Measurements from ENCODE around the gene NR4A1. TPM values are rescaled to one million over a fixed set of nuclear protein-coding genes. Genes with fewer than 3 reads are reported as not detected.

The NR4A1 gene
- polyA plus RNA-seq, 1 donor (not counting 4 experiments of a cell fraction or from before 2014, with no cell fraction given): 3.9 TPM

DNA sequence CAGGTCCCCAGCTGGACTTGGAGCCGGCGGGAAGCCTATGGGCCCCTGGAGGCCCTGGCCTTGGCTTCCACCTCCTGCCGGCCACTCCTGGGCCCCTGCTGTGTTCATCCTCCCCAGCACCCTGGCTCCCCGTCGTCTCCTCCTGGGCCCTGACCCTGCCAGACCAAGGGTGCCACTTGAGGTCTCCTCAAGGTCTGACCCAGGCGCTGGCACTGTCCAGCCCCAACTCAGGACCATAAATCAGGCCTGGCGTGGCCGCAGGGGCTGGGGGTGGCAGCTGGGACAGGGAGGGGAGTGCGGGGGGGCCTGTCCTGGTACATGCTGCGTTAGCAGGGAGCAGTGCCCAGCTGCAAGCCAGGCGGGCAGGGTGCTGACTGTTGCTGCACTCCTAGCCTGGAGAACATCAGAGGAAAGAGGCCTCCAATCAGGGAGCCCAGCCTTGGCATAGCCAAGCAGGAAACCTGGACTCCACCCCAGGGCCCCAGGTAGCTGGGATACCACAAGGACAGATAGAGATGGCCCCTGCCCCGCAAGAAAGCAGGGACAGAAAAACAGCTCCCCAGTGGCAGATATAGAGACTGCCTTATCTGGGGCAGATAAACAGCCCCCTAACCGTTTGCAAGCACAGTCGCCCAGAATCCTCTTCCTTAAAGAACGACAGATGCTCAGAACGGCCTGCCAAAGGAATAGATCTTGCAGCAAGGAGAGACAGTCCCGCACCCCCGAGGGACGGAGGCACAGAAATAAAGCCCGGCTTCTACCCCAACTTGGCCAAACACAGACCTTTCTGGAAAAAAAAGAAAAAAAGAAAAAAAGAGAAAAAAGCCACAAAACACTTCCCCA lies 12.1 kb downstream of the NR4A1 start:
- H3K27me3 ChIP-seq (ENCODE audit: control insufficient read depth, extremely low read depth, insufficient read depth, low read length): peaks cover 3% of the 10 kb centered on the region
- H3K9me1 ChIP-seq (ENCODE audit: control insufficient read depth, extremely low read depth, insufficient read depth, low read length): no peaks in the 10 kb centered on the region
- H3K79me2 ChIP-seq (ENCODE audit: control insufficient read depth, insufficient read depth, low read length): no peaks in the 10 kb centered on the region
- H3K9me3 ChIP-seq (ENCODE audit: control insufficient read depth, low read depth, low read length): no peaks in the 10 kb centered on the region
- no peak overlapping the region for H3K9ac ChIP-seq (ENCODE audit: control insufficient read depth, extremely low read depth, insufficient read depth, low read length)
- no peak overlapping the region for H2AFZ ChIP-seq (ENCODE audit: control insufficient read depth, low read length)
- no peaks in the 10 kb centered on the region for H3K4me1 ChIP-seq (ENCODE audit: control insufficient read depth, extremely low read depth, insufficient read depth, low read length)
- H4K20me1 ChIP-seq (ENCODE audit: control insufficient read depth, extremely low read depth, insufficient read depth, low read length): no peaks in the 10 kb centered on the region
- H3K27ac ChIP-seq (ENCODE audit: control insufficient read depth, insufficient read depth, low read length): no peak overlapping the region
- H3K36me3 ChIP-seq (ENCODE audit: control insufficient read depth in 2 of 2, extremely low read depth in 1 of 2, insufficient read depth in 2 of 2, low read length in 2 of 2): no peaks in the 10 kb centered on the region
- H3K4me3 ChIP-seq (ENCODE audit: control insufficient read depth in 2 of 3, extremely low read depth in 1 of 3, insufficient read depth in 2 of 3, low read depth in 1 of 3, low read length in 3 of 3): no peak overlapping the region
- FAIRE-seq (no peak), DNase-seq (ENCODE audit: low read depth, low spot score) (no peak)
- dilution Hi-C loops (cut with MboI; ENCODE audit: extremely low pct_ligation_motif_present, low sequenced_read_pairs): no loop called here
- TF ChIP-seq, protein P1, sequence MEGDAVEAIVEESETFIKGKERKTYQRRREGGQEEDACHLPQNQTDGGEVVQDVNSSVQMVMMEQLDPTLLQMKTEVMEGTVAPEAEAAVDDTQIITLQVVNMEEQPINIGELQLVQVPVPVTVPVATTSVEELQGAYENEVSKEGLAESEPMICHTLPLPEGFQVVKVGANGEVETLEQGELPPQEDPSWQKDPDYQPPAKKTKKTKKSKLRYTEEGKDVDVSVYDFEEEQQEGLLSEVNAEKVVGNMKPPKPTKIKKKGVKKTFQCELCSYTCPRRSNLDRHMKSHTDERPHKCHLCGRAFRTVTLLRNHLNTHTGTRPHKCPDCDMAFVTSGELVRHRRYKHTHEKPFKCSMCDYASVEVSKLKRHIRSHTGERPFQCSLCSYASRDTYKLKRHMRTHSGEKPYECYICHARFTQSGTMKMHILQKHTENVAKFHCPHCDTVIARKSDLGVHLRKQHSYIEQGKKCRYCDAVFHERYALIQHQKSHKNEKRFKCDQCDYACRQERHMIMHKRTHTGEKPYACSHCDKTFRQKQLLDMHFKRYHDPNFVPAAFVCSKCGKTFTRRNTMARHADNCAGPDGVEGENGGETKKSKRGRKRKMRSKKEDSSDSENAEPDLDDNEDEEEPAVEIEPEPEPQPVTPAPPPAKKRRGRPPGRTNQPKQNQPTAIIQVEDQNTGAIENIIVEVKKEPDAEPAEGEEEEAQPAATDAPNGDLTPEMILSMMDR (optimal IDR thresholded peaks at IDR 0.05 in 1 of 3, IDR thresholded peaks at IDR 0.05 in 1 of 3, conservative IDR thresholded peaks at IDR 0.05 in 1 of 3; ENCODE audit: extremely low read depth in 1 of 3, insufficient read depth in 2 of 3, low read length in 3 of 3): no peak
- TF ChIP-seq EZH2 (IDR thresholded peaks at IDR 0.05; ENCODE audit: low read length): no peak
- H3K4me2 ChIP-seq (ENCODE audit: control insufficient read depth, extremely low read depth, insufficient read depth, low read depth, low read length): no peak overlapping the region

GRCh38 chr12:52063981-52064649 lies 12.9 kb downstream of the NR4A1 start:
- H3K27me3 ChIP-seq (ENCODE audit: control insufficient read depth, extremely low read depth, insufficient read depth, low read length): peaks cover 3% of the 10 kb centered on the region
- FAIRE-seq (no peak), DNase-seq (ENCODE audit: low read depth, low spot score) (no peak)
- no peak overlapping the region for H2AFZ ChIP-seq (ENCODE audit: control insufficient read depth, low read length)
- H3K9me3 ChIP-seq (ENCODE audit: control insufficient read depth, low read depth, low read length): no peaks in the 10 kb centered on the region
- no peaks in the 10 kb centered on the region for H4K20me1 ChIP-seq (ENCODE audit: control insufficient read depth, extremely low read depth, insufficient read depth, low read length)
- H3K79me2 ChIP-seq (ENCODE audit: control insufficient read depth, insufficient read depth, low read length): no peaks in the 10 kb centered on the region
- no peaks in the 10 kb centered on the region for H3K36me3 ChIP-seq (ENCODE audit: control insufficient read depth in 2 of 2, extremely low read depth in 1 of 2, insufficient read depth in 2 of 2, low read length in 2 of 2)
- H3K4me3 ChIP-seq (ENCODE audit: control insufficient read depth in 2 of 3, extremely low read depth in 1 of 3, insufficient read depth in 2 of 3, low read depth in 1 of 3, low read length in 3 of 3): no peak overlapping the region
- H3K27ac ChIP-seq (ENCODE audit: control insufficient read depth, insufficient read depth, low read length): no peak overlapping the region
- dilution Hi-C loops (cut with MboI; ENCODE audit: extremely low pct_ligation_motif_present, low sequenced_read_pairs): no loop called here
- peaks cover under 1% of the 10 kb centered on the region for H3K4me1 ChIP-seq (ENCODE audit: control insufficient read depth, extremely low read depth, insufficient read depth, low read length)
- H3K9ac ChIP-seq (ENCODE audit: control insufficient read depth, extremely low read depth, insufficient read depth, low read length): no peak overlapping the region
- H3K9me1 ChIP-seq (ENCODE audit: control insufficient read depth, extremely low read depth, insufficient read depth, low read length): no peaks in the 10 kb centered on the region
- TF ChIP-seq, protein P1 (optimal IDR thresholded peaks at IDR 0.05 in 1 of 3, IDR thresholded peaks at IDR 0.05 in 1 of 3, conservative IDR thresholded peaks at IDR 0.05 in 1 of 3; ENCODE audit: extremely low read depth in 1 of 3, insufficient read depth in 2 of 3, low read length in 3 of 3): no peak
- TF ChIP-seq EZH2 (IDR thresholded peaks at IDR 0.05; ENCODE audit: low read length): no peak
- no peak overlapping the region for H3K4me2 ChIP-seq (ENCODE audit: control insufficient read depth, extremely low read depth, insufficient read depth, low read depth, low read length)

Data from keratinocyte (primary cell).